Islet of Langerhans (tissue), 1 donor: ENCODE measurements around the gene OR1I1.

ENCODE experiments used
- FAIRE-seq: peaks from one replicate; lab custom pipeline; 2011; peaks lifted over from hg19 to GRCh38; lab: Jason Lieb, UNC

Gene OR1I1

DNA sequence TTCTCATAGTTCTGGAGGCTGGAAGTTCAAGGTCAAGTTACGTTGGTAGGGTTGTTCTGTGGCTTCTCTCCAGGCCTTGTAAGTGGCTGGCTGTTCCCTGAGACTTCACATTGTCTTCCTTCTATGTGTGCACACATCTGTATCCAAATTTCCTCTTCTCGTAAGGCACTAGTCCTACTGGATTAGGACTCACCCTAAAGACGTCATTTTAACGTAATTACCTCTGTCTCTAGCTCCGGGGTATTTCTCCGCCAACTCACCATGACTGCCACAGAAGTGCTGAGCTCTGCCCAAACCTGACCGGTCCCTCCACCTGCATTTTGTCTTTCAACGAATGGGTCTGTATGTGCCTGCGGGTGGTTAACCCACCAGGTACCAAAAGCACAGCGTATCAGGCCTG, 16.4 kb downstream of the OR1I1 start:
- FAIRE-seq, result no peak

DNA sequence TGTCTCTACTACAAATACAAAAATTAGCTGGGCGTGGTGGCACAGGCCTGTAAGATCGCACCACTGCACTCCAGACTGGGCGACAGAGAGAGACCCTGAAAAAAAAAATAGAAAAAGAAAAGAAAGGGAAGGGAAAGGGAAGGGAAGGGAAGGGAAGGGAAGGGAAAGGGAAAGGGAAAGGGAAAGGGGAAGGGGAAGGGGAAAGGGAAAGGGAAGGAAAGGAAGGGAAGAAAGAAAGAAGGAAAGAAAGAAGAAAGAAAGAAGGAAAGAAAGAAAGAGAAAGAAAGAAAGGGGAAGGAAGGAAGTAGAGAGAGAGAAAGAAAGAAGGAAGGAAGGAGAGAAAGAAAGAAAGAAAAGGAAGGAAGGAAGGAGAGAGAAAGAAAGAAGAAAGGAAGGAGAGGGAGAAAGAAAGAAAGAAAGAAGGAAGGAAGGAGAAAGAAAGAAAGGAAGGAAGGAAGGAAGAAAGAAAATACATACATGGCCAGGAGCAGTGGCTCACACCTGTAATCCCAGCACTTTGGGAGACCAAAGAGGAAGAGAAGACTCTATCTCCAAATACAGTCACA, 17.1 kb downstream of the OR1I1 start:
- FAIRE-seq, result no peak

DNA sequence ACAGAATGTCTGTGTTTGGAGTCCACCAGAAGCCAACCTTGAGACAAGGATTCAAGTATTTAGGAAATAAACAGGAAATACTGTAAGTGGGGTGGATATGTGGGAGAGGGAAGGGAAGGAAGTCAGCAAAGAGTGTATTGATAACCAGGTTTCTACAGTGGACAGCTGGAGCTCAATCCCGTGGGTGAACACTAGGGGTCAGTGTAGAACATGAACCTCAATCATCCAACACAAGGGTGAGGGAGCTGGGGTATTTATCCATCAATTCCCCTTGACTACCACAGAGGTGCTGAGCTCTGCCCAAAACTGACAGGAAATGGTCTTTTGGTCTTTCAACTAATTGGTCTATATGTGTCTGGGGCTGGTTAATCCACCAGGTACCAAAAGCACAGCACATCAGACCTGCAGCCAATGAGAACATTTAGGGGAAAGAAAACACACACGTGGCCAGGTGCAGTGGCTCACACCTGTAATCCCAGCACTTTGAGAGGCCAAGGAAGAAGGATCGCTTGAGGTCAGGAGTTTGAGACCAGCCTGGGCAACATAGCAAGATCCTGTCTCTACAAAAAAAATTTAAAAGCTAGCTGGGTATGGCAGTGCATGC, 19.6 kb downstream of the OR1I1 start:
- FAIRE-seq, result no peak

DNA sequence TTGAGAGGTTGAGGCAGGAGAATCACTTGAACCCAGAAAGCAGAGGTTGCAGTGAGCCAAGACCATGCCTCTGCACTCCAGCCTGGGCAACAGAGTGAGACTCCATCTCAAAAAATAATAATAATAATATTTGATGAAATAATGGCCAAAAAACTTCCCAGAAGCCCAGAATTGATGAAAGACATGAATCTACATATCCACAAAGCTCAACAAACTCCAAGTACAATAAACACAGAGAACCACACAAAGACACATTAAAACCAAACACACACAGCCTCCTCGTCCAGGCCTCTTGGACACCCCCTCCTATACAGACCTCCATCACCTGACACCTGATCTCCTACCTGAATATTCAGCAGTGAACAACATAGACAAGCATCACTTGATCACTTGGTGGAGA, 22.0 kb downstream of the OR1I1 start:
- FAIRE-seq, result no peak

DNA sequence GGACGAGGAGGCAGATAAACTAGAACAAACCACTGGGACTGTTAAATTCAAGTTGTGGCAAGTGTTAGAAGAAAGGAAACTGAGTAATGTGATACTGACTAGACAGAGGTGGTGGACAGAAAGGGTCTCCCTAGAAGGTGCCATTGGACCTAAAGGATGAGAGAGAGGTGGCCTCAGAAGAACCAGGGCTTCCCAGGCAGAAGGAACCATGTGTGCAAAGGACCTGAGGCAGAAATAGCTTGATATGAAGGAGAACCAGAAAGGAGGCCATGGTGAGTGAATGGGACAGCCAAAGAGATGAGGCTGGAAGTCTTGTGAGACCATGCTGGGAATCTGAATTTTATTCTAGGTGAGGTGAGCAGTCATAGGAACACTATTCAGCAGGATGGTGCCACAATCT, 22.4 kb downstream of the OR1I1 start:
- no peak for FAIRE-seq

DNA sequence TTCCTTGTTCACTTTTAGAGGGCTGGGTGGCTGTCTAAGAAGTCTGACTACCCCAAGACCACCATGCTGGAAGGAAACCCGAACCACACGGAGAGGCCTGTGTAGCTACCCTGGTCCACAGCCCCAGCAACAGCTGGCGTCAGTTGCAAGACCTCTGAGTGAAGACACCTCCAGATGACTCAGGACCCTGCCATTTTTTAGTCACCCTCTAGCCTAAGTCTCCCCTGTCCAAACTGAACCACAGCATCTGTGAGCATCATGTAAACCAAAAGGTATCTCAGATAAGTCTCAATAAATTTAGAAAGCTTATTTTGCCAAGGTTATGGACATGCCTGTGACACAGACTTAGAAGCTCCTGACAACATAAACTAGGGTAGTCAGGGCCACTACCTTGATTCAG, 23.0 kb downstream of the OR1I1 start:
- FAIRE-seq, result no peak

DNA sequence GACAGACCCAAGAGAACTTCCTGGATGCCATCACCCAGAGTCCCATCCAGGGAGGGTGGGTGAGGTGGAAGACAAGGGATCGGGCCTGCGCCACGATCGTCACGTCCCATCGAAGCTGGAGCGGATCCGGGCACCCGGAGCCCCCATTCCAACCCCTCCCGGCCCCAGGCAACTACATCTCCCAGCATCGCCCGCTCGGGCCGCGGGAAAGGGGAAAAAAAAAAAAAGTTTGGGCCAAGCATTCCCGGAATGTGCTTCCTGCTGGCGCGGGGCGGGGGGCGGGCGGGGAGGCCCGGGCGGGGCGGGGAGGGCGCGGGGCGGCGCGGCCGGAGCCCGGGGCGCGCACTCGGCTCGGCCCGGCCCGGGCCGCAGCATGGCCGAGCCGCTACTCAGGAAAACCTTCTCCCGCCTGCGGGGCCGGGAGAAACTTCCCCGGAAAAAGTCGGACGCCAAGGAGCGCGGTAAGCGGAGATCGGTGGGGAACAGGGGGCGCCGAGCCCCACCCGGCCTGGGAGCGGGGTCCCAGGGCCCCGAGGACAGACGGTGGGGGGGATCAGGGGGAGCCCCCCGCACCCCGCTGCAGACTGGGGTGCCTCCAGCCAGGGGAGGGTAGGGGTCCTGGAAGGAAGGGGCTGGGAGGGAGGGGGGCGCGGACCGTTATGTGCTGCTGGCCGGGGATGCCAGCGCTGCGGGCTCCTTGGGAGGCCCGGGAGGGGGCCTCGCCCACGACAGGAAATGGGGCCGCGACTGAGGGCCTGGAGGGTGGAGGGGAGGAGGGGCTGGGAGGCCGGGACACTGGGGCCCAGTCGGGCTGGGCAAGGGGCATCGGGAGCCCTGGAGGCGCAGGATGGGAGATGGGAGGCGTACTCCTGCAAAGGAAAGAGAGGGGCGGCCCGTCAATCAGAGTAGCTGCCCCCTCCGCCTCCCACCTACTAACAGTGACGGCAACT, 25.3 kb downstream of the OR1I1 start, which contains the start of gene SYDE1:
TSS of gene SYDE1 (plus strand) at position 341 of the 950 bp plus-strand sequence. CDS start at position 374, 33 bp downstream.
- no peak for FAIRE-seq

DNA sequence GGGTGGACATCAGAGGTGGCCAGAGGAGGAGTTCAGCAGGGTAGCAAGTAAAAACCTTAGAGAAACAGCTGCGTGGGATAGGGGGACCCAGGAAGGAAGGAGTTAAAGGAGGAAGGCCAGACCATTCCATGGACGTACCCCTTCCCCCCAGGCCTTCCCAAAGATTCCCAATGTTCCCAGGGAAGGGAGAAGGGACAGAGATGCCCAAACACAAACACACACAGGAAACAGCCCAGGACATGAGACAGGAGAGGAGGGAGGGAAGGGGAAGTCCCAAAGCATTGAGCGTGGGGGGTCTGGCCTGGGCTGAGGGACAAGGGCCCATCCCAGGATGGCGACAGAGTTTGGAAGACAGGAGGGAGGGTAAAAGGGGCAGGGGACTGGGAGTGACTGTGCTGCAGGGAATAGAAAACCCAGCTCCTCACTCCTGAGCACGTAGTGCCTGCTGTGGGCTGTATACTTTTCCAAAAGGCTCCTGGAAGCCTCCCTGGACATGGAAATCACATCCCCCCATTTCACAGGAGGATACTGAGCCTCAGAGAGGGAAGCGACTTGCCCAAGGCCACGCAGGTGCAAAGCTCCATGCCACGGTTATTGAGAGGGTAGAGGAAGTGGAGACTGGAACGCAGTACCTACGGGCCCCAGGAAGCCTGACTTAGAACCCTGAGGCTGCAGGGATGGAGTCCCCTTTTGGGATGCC, 26.3 kb downstream of the OR1I1 start:
- no peak for FAIRE-seq

DNA sequence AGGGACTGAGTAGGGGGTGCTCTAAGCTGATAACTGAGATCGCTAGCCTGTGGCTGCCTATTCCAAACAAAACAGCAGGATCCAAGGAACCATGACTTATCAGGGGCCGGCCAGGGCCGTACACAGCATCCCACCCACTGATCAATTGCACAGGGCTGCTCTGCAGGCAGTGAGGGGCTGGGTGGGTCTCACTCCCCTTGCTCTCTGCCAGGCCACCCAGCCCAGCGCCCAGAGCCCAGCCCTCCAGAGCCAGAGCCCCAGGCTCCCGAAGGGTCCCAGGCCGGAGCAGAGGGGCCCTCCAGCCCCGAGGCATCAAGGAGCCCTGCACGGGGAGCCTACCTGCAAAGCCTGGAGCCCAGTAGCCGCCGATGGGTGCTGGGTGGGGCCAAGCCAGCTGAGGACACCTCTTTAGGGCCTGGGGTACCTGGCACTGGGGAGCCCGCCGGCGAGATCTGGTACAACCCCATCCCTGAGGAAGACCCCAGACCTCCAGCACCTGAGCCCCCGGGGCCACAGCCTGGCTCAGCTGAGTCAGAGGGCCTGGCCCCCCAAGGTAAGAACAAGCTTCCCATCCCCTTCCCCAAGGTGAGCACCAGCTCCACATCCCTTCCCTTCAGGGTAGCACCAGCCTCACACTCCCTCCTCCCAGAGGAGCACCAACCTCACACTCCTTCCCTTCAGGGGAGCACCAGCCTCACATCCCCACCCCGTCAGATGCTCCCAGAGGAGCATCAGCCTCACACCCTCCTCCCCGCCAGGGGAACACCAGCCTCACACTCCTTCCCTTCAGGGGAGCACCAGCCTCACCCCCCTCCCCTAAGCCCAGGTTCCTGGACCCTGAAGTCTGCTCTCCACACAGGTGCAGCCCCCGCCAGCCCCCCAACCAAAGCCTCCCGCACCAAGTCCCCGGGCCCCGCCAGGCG, 27.1 kb downstream of the OR1I1 start:
- FAIRE-seq, result no peak

DNA sequence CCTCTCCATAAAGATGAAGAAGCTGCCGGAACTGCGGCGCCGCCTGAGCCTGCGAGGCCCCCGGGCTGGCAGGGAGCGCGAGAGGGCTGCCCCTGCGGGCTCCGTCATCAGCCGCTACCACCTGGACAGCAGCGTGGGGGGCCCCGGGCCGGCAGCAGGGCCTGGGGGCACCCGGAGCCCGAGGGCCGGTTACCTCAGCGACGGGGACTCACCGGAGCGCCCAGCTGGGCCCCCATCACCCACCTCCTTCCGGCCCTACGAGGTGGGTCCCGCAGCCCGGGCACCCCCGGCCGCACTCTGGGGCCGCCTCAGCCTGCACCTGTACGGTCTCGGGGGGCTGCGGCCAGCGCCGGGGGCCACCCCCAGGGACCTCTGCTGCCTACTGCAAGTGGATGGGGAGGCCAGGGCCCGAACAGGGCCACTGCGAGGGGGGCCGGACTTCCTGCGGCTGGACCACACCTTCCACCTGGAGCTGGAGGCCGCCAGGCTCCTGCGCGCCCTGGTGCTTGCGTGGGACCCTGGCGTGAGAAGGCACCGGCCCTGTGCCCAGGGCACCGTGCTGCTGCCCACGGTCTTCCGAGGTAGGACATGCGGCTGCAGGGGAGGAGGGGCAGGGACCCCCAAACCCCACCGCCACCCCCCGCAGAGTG, 27.9 kb downstream of the OR1I1 start:
- FAIRE-seq, result no peak

DNA sequence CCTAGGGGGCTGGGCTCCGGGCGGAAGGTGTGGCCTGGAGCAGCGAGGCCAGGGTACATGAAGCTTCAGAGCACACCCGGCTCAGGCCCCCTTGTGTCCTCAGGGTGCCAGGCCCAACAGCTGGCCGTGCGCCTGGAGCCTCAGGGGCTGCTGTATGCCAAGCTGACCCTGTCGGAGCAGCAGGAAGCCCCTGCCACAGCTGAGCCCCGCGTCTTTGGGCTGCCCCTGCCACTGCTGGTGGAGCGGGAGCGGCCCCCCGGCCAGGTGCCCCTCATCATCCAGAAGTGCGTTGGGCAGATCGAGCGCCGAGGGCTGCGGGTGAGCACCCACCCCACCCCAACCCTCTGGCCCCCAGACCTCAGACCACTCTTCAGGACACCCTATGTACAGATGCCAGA, 28.4 kb downstream of the OR1I1 start:
- no peak for FAIRE-seq

DNA sequence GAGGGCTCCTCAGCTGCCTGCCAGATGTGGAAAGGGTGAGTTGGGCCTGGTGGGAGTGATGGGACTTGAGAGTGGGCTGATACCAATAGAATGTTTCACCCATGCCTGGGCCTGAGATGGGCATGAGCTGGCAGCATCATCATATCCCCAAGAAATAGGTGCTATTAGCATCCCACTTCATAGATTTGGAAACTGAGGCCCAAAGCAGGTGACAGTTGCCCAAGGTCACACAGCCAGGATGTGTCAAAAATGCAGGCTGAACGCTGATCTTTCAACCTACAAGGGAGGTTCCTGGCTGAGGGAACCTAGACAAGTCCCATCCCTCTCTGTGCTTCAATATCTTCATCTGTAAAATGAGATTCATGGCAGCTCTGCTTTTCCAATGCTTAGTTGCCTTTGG, 29.7 kb downstream of the OR1I1 start:
- FAIRE-seq, result no peak

DNA sequence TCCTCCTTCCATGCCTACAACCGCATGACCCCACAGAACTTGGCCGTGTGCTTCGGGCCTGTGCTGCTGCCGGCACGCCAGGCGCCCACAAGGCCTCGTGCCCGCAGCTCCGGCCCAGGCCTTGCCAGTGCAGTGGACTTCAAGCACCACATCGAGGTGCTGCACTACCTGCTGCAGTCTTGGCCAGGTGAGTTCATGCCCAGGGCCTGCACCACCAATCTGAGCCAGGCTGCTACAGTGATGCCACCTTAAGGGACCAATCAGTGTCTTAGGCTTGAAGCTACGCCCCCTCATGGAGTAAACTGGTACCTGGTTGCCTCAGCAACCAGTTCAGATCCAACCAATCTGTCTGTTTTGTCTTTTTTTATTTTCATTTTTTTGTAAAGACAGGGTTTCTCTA, 30.4 kb downstream of the OR1I1 start:
- FAIRE-seq, result no peak

DNA sequence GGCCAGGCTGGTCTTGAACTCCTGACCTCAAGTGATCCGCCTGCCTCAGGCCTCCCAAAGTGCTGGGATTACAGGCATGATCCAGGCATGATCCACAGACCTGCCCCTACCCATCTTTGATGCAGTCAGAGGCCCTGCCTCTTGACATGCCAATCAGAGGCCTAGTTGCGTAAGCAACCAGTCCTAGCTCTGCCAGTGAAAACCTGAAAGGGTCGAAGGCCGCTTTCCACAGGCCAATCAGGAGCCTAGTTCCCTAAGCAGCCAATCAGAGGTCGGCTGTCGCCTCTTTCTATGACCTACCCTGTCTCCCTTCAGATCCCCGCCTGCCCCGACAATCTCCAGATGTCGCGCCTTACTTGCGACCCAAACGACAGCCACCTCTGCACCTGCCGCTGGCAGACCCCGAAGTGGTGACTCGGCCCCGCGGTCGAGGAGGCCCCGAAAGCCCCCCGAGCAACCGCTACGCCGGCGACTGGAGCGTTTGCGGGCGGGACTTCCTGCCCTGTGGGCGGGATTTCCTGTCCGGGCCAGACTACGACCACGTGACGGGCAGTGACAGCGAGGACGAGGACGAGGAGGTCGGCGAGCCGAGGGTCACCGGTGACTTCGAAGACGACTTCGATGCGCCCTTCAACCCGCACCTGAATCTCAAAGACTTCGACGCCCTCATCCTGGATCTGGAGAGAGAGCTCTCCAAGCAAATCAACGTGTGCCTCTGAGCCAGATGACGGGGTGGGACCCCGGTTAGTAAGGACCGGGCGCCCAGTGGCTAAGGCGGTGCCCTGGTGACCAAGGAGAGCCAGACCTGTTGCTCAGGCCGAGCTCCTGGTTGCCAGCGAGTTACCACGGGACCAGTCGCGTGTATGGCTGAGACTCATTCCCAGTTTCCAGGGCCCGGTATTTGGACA, 31.5 kb downstream of the OR1I1 start:
- no peak for FAIRE-seq

DNA sequence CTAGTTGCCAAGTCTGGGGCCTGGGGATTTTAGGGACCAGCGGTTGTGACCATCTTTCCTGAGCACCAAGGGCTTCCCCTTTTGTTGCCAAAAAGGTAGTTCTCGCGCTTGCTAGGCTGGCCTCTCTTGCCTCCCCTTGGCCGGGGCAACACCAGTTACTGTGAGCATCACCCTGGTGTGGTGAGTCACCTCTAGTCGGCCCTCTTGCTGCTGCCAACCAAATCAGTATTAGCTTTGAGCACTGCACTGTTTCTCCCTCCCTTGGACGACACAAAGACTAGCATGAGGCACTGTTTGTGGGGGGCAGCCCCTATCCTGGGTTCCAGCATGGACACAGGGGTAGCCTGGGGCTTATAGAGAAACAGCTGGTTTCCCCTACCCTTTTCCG, 32.1 kb downstream of the OR1I1 start:
- FAIRE-seq, result no peak

DNA sequence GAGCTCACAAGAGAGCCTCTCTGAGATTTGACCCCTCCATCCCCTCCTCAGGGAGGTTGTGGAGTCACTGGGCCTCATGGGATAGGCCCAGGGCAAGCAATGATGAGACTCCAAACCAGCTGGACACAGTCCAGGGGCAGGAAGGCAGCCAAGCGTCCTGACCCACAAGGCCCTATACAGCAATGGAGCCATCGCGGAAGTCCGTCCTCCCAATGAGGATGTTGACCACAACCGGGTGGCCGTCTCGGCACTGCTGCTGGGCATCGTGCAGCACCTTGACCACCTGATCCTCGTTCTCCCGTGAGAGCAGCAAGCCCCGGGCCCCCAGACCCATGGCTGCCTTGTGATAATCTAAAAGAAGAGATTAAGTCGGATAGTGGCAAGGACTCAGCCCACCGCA, 33.1 kb downstream of the OR1I1 start:
- no peak for FAIRE-seq

DNA sequence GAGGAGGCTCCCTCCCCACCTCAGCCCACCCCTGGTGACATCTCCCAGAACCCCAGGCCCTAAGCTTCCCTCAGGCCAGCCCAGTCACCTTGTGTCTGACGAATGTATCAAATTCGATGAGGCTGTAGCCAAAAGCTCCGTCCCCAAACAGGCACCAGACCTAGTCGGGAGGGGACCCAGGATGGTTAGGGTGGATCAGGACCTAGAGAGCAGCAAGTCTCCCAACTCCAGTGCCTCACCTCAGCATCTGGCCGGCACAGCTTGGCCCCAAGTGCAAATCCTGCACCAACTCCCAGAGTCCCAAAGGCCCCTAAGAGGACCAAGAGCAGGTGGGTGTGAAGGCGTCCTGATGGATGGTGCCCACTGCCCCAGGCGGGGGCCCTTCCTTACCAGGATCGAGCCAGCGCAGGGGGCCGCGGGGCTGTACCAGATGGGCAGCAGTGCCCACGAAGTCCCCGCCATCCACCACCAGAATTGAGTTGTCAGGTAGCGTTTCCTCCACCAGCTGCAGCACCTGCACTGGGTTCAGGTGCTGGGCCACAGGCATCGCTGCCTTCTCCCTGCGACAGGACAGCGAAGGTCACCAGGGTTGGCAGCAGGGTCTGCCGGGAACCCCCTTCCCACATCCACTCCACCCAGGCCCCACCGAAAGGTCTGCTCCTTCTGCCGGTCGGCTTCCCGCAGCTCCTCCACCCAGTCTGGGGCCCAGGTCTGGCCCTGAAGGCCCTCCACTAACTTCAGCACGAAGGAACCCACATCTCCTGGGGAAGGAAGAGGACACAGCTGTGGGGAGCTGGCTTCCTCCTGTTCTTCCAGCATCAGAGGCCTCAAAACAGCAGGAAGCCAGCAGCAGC, 34.0 kb downstream of the OR1I1 start:
- FAIRE-seq, result no peak

DNA sequence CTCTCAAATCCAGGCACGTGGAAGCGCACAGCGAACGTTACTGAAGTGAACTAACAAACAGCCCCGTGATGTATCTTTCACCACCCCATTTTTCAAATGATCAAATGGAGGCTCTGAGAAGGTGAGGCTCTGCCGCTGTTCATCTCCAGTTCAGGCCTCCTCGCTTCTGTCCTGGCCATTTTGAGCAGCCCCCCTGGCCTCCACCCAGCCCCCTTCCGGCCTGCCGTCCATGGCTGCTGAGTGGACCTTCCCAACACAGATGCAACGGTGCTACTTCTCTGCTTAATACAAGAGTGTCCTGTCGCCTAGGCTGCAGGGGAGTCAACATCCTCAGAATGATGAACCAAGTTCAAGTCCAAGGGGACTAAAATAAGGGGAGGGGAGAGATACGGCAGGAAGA, 34.8 kb downstream of the OR1I1 start:
- no peak for FAIRE-seq

DNA sequence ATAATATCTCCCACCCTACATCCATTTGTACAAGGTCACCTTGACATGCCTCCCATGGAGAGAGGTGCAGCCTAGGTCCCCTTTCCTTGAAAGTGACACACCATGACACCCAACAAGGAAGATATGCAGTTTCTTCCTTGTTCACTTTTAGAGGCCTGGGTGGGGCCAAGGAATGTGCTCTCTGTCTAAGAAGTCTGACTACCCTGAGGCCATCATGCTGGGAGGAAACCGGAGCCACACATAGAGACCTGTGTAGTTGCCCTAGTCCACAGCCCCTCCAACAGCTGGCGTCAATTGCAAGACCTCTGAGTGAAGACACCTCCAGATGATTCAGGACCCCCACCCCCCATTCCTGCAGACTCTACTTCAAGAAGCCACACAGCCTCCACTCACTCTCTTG, 36.2 kb downstream of the OR1I1 start:
- FAIRE-seq, result no peak
